B cell (primary cell): ENCODE measurements around the gene MBNL2. TPM values are rescaled to one million over a fixed set of nuclear protein-coding genes. Genes with fewer than 3 reads are reported as not detected.

ENCODE experiments used
- ATAC-seq: fragments of 200-7000 bp; cut with Tn5 transposase; one replicate; pipeline ENCODE4 v1.10.0; 2021; ENCODE audit warnings: low read depth, mild to moderate bottlenecking, moderate number of reproducible peaks, moderate library complexity
- CTCF ChIA-PET: fragments of 350-600 bp; sonication (Branson Sonifier 250); formaldehyde crosslinking; loops from one replicate; lab custom pipeline; 2021; ENCODE audit warnings: antibody characterized with exemption, inconsistent platforms; lab: Charles Lee
- POLR2A ChIA-PET: fragments of 350-600 bp; sonication (Branson Sonifier 250); formaldehyde crosslinking; loops from one replicate; lab custom pipeline; 2021; ENCODE audit warnings: antibody characterized with exemption; lab: Charles Lee
- DNase-seq: peaks from one replicate; pipeline ENCODE4 v3.0.0; 2013
- H2AFZ ChIP-seq: 2 replicates; pipeline ENCODE4 v1.6.1; 2012; ENCODE audit warnings: mild to moderate bottlenecking, low read depth, low read length; ENCODE audit not compliant: insufficient read depth, poor library complexity, severe bottlenecking
- H3K27ac ChIP-seq, 2 donors: 1 replicate in 1 of 2; 2 replicates in 1 of 2; pipeline ENCODE4 v1.5.1; 2012 to 2013; ENCODE audit warnings: low read length in 2 of 2, mild to moderate bottlenecking in 2 of 2, moderate library complexity in 1 of 2
- H3K27me3 ChIP-seq, 4 experiments: fragments of 200-600 bp in 1 of 4; sonication (generic) in 1 of 4; replicated peaks in 1 of 4; 1 replicate in 2 of 4; 2 replicates in 2 of 4; pipeline versions ENCODE4 v1.6.1 to v1.7.0; 2013 to 2016; ENCODE audit warnings: low read length in 3 of 4, mild to moderate bottlenecking in 2 of 4, mixed read lengths in 1 of 4, moderate library complexity in 1 of 4; ENCODE audit not compliant: insufficient read depth in 4 of 4, control insufficient read depth in 3 of 4; ENCODE audit errors: control extremely low read depth in 1 of 4
- H3K36me3 ChIP-seq, 2 experiments: replicated peaks in 1 of 2; 1 replicate in 1 of 2; 2 replicates in 1 of 2; pipeline versions ENCODE4 v1.6.1 to v1.7.1; 2013; ENCODE audit warnings: low read length in 1 of 2; ENCODE audit not compliant: insufficient read depth in 2 of 2, control insufficient read depth in 1 of 2; ENCODE audit errors: control extremely low read depth in 1 of 2, extremely low read depth in 1 of 2
- H3K4me1 ChIP-seq, 2 donors: fragments of 200-600 bp in 1 of 2; sonication (generic) in 1 of 2; 1 replicate in 1 of 2; 2 replicates in 1 of 2; pipeline versions ENCODE4 v1.5.1 to v1.6.1; 2013 to 2017; ENCODE audit warnings: low read length in 2 of 2; ENCODE audit not compliant: control insufficient read depth in 2 of 2, insufficient read depth in 2 of 2
- H3K4me2 ChIP-seq: replicated peaks from 2 replicates; pipeline ENCODE3; 2012; ENCODE audit warnings: mild to moderate bottlenecking, low read depth, low read length; ENCODE audit not compliant: poor library complexity, severe bottlenecking
- H3K4me3 ChIP-seq, 5 experiments: fragments of 200-600 bp in 1 of 5; sonication (generic) in 1 of 5; 1 replicate in 3 of 5; 2 replicates in 2 of 5; pipeline versions ENCODE4 v1.5.1 to v1.7.0; 2011 to 2016; ENCODE audit warnings: low read length in 4 of 5, mild to moderate bottlenecking in 4 of 5, low read depth in 2 of 5, control low read depth in 1 of 5, moderate library complexity in 1 of 5; ENCODE audit not compliant: insufficient read depth in 1 of 5; ENCODE audit errors: control extremely low read depth in 1 of 5, extremely low read depth in 1 of 5
- H3K79me2 ChIP-seq: fragments of 200-600 bp; sonication (generic); one replicate; pipeline ENCODE4 v1.6.0; 2016; ENCODE audit warnings: low read length; ENCODE audit not compliant: control insufficient read depth, insufficient read depth
- H3K9ac ChIP-seq: fragments of 200-600 bp; sonication (generic); 2 replicates; pipeline ENCODE4 v1.6.1; 2017; ENCODE audit warnings: mild to moderate bottlenecking, low read length, moderate library complexity
- H3K9me3 ChIP-seq, 3 donors: one replicate each; pipeline versions ENCODE4 v1.6.1 to v1.7.1; 2013; ENCODE audit warnings: low read length in 2 of 3; ENCODE audit not compliant: control insufficient read depth in 2 of 3, insufficient read depth in 1 of 3; ENCODE audit errors: control extremely low read depth in 1 of 3
- H4K20me1 ChIP-seq: 2 replicates; pipeline ENCODE4 v1.6.0; 2012; ENCODE audit warnings: mild to moderate bottlenecking, low read length; ENCODE audit not compliant: insufficient read depth, control insufficient read depth, poor library complexity, severe bottlenecking
- H3K27ac Mint-ChIP-seq: one replicate; pipeline ENCODE4 v1.8.0; 2021; ENCODE audit warnings: mixed read lengths
- H3K27me3 Mint-ChIP-seq: one replicate; pipeline ENCODE4 v1.8.0; 2021; ENCODE audit warnings: mixed read lengths
- H3K4me1 Mint-ChIP-seq: one replicate; pipeline ENCODE4 v1.8.0; 2021; ENCODE audit warnings: mixed read lengths
- H3K4me3 Mint-ChIP-seq: one replicate; pipeline ENCODE4 v1.8.0; 2021; ENCODE audit warnings: mixed read lengths
- H3K9me3 Mint-ChIP-seq: one replicate; pipeline ENCODE4 v1.8.0; 2022; ENCODE audit warnings: mixed read lengths; ENCODE audit not compliant: insufficient read depth
- CTCF ChIP-seq: fragments of 200-600 bp; IDR thresholded peaks from one replicate; pipeline ENCODE4 v1.8.0; 2022; ENCODE audit warnings: antibody characterized with exemption, mild to moderate bottlenecking
- EZH2 ChIP-seq: IDR thresholded peaks from 2 replicates; pipeline ENCODE4 v1.6.1; 2012; ENCODE audit warnings: borderline replicate concordance, low read depth, mild to moderate bottlenecking, moderate library complexity, low read length; ENCODE audit not compliant: insufficient read depth, poor library complexity, severe bottlenecking
- WGBS: methylation state at CpG from one replicate; pipeline ENCODE4 v1.1.5; 2013; ENCODE audit warnings: missing lambda C conversion rate; ENCODE audit not compliant: insufficient coverage; 5-methylcytosine and 5-hydroxymethylcytosine counted together
- intact Hi-C: fragments of 100-400 bp; cut with micrococcal nuclease; formaldehyde crosslinking; loops from one replicate; pipeline ENCODE4 v1.10.0; 2022
- polyA plus RNA-seq: library from polyadenylated mRNA; depleted of rRNA; stranded (reverse); fragments of >200 nt; gene quantifications from 2 replicates; pipeline ENCODE4 v1.2.3, GENCODE V29; 2012
- total RNA-seq, 2 donors: library from RNA; stranded (reverse); fragments of 120-200 nt in 1 of 2; gene quantifications; 1 replicate in 1 of 2; 2 replicates in 1 of 2; pipeline versions ENCODE4 v1.2.3 to v1.2.4, GENCODE V29; 2013 to 2022

Gene MBNL2
- total and polyA plus RNA-seq, 2 donors (not counting 1 experiment from before 2014, with no cell fraction given) = 6.9 to 50.1 TPM

GRCh38 chr13:97344265-97345175 is 122.4 kb downstream of the MBNL2 start:
- intact Hi-C loops = loop anchor here (1.0 to 10.0 kb wide), 2 partner anchors 120 to 234 kb away; partner anchors contain the start of gene MBNL2
- H4K20me1 ChIP-seq = peaks cover 6% of the 10 kb centered on the region
- no peaks in the 10 kb centered on the region for H3K9me3 Mint-ChIP-seq
- WGBS = 69% methylated on average over 3 of the region's 5 CpGs
- no peak overlapping the region for H3K4me2 ChIP-seq
- H3K27me3 Mint-ChIP-seq = no peaks in the 10 kb centered on the region
- no peak overlapping the region for H3K9ac ChIP-seq
- peak; percentile 32 for DNase-seq
- no peak for ATAC-seq
- H3K27ac ChIP-seq = no peak overlapping the region
- H3K4me1 ChIP-seq = no peaks in the 10 kb centered on the region
- no peak overlapping the region for H3K27ac Mint-ChIP-seq
- no peaks in the 10 kb centered on the region for H3K27me3 ChIP-seq
- TF ChIP-seq CTCF = peak; percentile 52
- no peak for TF ChIP-seq EZH2
- no peaks in the 10 kb centered on the region for H3K4me1 Mint-ChIP-seq
- ChIA-PET CTCF (interaction anchor here (1.3 to 7.1 kb wide), 6 partner anchors 15 to 235 kb away, joined by 3 to 118 read pairs (median 5); no protein-coding TSS in a partner anchor), POLR2A (no interaction called here)
- no peaks in the 10 kb centered on the region for H3K79me2 ChIP-seq
- no peak overlapping the region for H3K4me3 Mint-ChIP-seq
- peaks cover 4 to 40% of the 10 kb centered on the region in 2 experiments for H3K36me3 ChIP-seq
- H2AFZ ChIP-seq = no peak overlapping the region
- H3K4me3 ChIP-seq = no peak overlapping the region
- no peaks in the 10 kb centered on the region for H3K9me3 ChIP-seq

DNA sequence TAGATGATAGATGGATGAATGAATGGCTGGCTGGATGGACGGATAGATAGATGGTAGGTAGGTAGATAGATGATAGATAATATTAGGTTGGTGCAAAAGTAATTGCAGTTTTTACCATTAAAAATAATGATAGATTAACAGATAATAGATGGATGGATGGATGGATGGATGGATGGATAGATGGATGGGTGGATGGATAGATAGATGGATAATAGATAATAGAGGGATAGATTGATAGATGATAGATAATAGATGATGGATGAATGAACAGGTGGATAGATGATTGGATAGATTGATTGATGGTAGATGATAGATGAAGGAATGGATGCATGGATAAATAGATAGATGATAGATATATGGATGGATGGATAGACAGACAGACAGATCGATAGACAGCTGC is 124.0 kb downstream of the MBNL2 start:
- H3K4me1 ChIP-seq = no peaks in the 10 kb centered on the region
- Mint-ChIP-seq H3K27ac (no peak overlapping the region), H3K27me3 (no peaks in the 10 kb centered on the region), H3K9me3 (no peaks in the 10 kb centered on the region), H3K4me3 (no peak overlapping the region), H3K4me1 (no peaks in the 10 kb centered on the region)
- TF ChIP-seq CTCF (no peak), EZH2 (no peak)
- peaks cover 6 to 54% of the 10 kb centered on the region in 2 experiments for H3K36me3 ChIP-seq
- H3K4me3 ChIP-seq = no peak overlapping the region
- ATAC-seq (no peak), DNase-seq (no peak)
- 86% methylated on average over 1 of the region's 2 CpGs for WGBS
- H3K9me3 ChIP-seq = no peaks in the 10 kb centered on the region
- no peaks in the 10 kb centered on the region for H3K27me3 ChIP-seq
- ChIA-PET POLR2A (no interaction called here), CTCF (interaction anchor here (2.5 to 7.1 kb wide), 3 partner anchors 13 to 237 kb away, joined by 14 to 118 read pairs (median 31); no protein-coding TSS in a partner anchor)
- H2AFZ ChIP-seq = no peak overlapping the region
- H3K79me2 ChIP-seq = no peaks in the 10 kb centered on the region
- H3K27ac ChIP-seq = no peak overlapping the region
- H3K4me2 ChIP-seq = no peak overlapping the region
- intact Hi-C loops = loop anchor here (10.0 kb wide), 1 partner anchor 121 kb away; the partner anchor contains the start of gene MBNL2
- no peak overlapping the region for H3K9ac ChIP-seq
- peaks cover 6% of the 10 kb centered on the region for H4K20me1 ChIP-seq
